ENCODE data around the gene SYCE3. TPM values are rescaled to one million over a fixed set of nuclear protein-coding genes. Genes with fewer than 3 reads are reported as not detected.

The SYCE3 gene
- polyA plus RNA-seq, 1 experiment: not detected

- H3K36me3 ChIP-seq (ENCODE audit: control insufficient read depth, insufficient read depth, low read length): peaks cover 27% of the 10 kb centered on the region
- DNase-seq (ENCODE audit: low read depth): no peak
- no peak for TF ChIP-seq CTCF (IDR thresholded peaks at IDR 0.05; ENCODE audit: insufficient read depth, low read depth, low read length)
- ChIA-PET CTCF (interaction anchor here (3.1 kb wide), 1 partner anchor 8 kb away, joined by 13 read pairs; no protein-coding TSS in a partner anchor), POLR2A (no interaction called here)
- H3K27me3 ChIP-seq (ENCODE audit: control insufficient read depth, insufficient read depth, low read length): no peaks in the 10 kb centered on the region
- no peak overlapping the region for H3K4me3 ChIP-seq (ENCODE audit: low read depth, low read length)
These were observed 57.4 kb downstream of the SYCE3 start for GRCh38 chr22:50505276-50505775.

GRCh38 chr22:50504369-50505211 lies 58.1 kb downstream of the SYCE3 start:
- ChIA-PET CTCF (no interaction called here), POLR2A (no interaction called here)
- Histone ChIP-seq H3K4me3 (ENCODE audit: low read depth, low read length) (no peak overlapping the region), H3K27me3 (ENCODE audit: control insufficient read depth, insufficient read depth, low read length) (no peaks in the 10 kb centered on the region), H3K36me3 (ENCODE audit: control insufficient read depth, insufficient read depth, low read length) (peaks cover 27% of the 10 kb centered on the region)
- TF ChIP-seq CTCF (IDR thresholded peaks at IDR 0.05; ENCODE audit: insufficient read depth, low read depth, low read length): no peak
- DNase-seq (ENCODE audit: low read depth): no peak

GRCh38 chr22:50503475-50504145 lies 59.1 kb downstream of the SYCE3 start:
- CTCF ChIA-PET: interaction anchor here (1.0 kb wide), 1 partner anchor 66 kb away, joined by 3 read pairs; no protein-coding TSS in a partner anchor

GRCh38 chr22:50502628-50503474 lies 59.9 kb downstream of the SYCE3 start:
- ChIA-PET POLR2A (no interaction called here), CTCF (interaction anchor here (1.0 kb wide), 1 partner anchor 65 kb away, joined by 3 read pairs; no protein-coding TSS in a partner anchor)
- peaks cover 27% of the 10 kb centered on the region for H3K36me3 ChIP-seq (ENCODE audit: control insufficient read depth, insufficient read depth, low read length)
- no peaks in the 10 kb centered on the region for H3K27me3 ChIP-seq (ENCODE audit: control insufficient read depth, insufficient read depth, low read length)
- no peak overlapping the region for H3K4me3 ChIP-seq (ENCODE audit: low read depth, low read length)
- TF ChIP-seq CTCF (IDR thresholded peaks at IDR 0.05; ENCODE audit: insufficient read depth, low read depth, low read length): no peak
- no peak for DNase-seq (ENCODE audit: low read depth)

More at GRCh38 chr22:50503475-50504145, 59.1 kb downstream of the SYCE3 start:
- no peak for TF ChIP-seq CTCF (IDR thresholded peaks at IDR 0.05; ENCODE audit: insufficient read depth, low read depth, low read length)
- Histone ChIP-seq H3K27me3 (ENCODE audit: control insufficient read depth, insufficient read depth, low read length) (no peaks in the 10 kb centered on the region), H3K4me3 (ENCODE audit: low read depth, low read length) (no peak overlapping the region), H3K36me3 (ENCODE audit: control insufficient read depth, insufficient read depth, low read length) (peaks cover 27% of the 10 kb centered on the region)
- no peak for DNase-seq (ENCODE audit: low read depth)
- POLR2A ChIA-PET: no interaction called here

Data from BJ (cell line).